Esophagus mucosa (tissue), 1 donor: ENCODE results near the gene KDSR. TPM values are rescaled to one million over a fixed set of nuclear protein-coding genes. Genes with fewer than 3 reads are reported as not detected.

ENCODE experiments used
- ATAC-seq: fragments of 200-7000 bp; cut with Tn5 transposase; one replicate; pipeline ENCODE4 v1.9.1; 2020
- total RNA-seq: library from RNA; stranded (reverse); gene quantifications from one replicate; pipeline ENCODE4 v1.2.4, GENCODE V29; 2023
- donor health status: DM: yes; HTN: yes; CAD: no.

KDSR gene
- total RNA-seq, 1 donor from 2014 or later, result 37.8 TPM

DNA sequence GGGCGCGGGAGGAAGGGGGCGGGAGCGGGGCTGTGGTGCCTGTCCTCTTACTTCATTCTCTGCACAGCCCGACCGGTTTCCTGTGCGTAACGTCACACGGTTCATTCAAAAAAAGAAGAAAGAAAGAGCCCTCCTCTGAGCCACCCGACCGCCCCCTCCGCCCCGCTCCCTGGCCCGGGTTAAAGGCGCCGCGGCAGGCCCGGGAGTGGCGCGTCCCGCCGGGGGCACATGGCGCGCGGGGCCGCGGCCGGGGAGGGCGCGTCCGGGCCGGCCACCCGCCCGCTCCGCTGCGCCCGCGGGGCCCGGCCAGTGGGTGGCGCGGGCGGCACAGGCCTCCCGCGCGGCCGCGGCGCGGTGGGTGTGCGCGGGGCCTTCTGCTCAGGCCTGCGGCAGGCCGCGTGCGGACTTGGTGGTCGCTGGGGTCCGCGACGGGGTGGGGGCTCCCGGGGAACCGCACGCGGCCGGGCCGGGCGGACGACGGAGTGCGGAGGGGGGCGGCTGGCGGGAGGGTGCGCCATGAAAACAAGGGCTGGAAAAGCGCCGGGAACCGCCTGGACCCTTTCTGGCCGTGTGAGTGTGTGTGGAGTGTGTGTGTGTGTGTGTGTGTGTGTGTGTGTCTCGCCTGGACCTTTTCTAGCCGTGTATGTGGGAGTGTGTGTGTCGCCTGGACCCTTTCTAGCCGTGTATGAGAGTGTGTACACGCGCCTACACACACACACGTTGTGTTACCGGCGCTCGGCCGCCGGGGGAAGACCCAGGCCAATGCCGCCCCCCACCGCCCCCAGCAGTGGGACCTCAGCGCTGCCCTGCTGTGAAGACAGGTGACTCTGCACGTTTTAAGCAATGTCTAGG, 46.7 kb downstream of the KDSR start:
- peak; percentile 79 for ATAC-seq

DNA sequence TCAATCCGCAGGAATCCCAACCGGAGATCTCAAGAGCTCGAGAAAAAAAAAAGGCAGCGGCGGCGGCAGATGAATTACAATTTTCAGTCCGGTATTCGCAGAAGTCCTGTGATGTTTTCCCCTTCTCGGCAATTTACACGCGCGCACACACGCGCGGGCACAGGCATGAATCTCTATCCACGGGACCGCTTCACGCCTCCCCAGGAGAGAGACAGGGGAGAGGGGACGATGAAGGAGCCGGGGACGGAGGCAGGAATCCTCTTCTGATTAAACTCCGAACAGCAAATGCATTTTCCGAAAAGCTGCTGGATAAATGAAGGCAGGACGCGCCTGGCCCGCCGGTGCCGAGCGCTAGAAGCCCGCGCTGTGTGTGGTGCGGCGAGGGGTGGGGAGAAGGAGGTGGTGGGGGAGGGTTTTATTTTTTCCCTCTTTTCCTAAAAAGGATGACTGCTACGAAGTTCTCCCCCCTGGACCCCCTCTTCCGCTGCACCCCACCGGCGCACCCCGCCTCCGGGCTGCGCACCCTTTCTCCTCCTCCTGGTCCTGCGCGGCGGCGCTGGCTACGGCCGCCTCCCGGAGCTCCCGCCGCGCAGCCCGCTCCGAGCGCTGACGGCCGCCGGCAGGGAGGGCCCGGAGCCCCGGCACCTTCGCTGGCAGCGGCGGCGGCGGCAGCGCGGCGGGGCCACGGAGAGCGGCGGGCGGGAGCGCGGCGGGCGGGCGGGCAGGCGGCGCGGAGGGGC, 47.5 kb downstream of the KDSR start, which contains the start of gene BCL2:
TSS of gene BCL2 (minus strand) at position 387 of the 740 bp plus-strand sequence.
- peak; percentile 24 for ATAC-seq

- ATAC-seq, result no peak
Observed at GRCh38 chr18:63318889-63319382, 48.1 kb downstream of the KDSR start.

- peak; percentile 54 for ATAC-seq
Observed at GRCh38 chr18:63317982-63318888, 48.8 kb downstream of the KDSR start.

DNA sequence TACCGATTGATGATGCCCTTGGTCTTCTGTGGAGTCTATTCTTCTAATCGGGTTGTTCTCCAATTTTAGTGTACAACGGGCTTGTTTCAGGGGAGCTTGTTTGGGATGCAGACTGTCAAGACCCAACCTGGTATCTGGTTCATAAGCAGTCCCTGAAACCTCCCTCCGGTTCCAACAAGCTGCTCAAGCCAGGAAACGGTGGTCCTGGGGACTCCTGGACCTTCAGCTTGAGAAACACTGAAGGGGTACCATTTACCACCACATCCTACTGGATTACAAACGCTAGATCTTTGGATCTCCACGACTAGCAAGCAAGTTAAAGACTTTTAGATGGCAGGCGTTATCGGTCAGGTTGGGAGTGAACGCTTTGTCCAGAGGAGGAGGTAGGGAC, 49.5 kb downstream of the KDSR start:
- ATAC-seq, result no peak

DNA sequence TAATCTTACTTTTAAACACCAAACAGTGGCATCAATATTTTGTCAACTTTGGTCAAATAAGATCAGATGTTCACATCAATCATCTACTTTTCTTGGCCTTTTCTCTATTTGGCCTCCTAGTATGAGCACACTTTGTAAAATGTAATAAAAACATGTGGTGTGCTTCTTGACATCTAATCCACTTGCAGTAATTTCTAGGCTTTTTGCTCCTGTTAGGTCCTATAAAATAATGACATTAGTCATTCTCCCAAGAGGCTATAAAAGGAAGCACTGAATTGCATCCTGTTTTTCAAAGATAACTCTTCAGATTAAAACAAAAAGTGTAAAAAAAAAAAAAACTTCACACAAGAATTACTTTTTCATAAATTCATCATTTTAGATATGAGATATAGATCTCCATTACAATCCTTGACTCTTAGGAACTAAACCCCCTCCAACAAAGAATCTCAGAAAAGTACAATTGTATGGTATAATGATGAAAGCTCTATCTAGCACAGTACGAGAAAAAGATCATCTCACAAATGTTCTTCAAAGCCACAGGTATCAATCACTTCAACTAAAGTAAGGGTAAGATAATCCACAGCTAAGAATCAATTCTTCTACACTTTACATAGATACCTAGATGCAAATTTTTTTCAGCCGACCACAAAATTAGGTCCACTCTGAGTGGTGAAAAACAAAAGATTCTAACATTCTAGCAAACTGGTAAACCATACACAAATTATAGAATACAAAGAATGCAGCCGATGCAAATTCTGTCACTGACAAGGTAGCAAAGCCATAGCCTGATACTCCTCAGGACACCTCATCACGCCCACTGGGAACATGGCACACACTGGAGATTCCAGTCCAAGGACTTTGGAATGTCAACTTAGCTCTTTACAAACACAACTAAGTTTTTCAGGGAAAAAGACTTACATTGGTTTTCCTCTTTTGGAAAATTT, 50.1 kb downstream of the KDSR start:
- ATAC-seq, result no peak

DNA sequence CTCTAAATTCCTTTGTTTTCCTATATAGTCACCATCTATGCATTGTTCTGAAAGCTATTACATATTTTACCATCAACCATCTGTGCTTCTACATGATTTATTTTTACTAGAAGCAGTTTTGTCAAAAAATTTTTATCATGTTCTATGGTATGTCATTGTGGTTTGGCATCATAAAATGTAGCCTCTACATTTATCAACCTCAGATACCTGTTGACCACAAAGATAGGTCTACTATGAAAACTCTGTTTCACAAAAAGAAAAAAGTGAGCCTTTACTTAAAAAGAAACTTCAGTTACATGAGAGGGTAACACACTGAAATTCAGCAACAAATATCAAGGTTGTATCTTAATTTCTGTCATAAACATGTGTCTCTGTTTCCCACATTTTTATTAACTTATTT, 51.1 kb downstream of the KDSR start:
- no peak for ATAC-seq

DNA sequence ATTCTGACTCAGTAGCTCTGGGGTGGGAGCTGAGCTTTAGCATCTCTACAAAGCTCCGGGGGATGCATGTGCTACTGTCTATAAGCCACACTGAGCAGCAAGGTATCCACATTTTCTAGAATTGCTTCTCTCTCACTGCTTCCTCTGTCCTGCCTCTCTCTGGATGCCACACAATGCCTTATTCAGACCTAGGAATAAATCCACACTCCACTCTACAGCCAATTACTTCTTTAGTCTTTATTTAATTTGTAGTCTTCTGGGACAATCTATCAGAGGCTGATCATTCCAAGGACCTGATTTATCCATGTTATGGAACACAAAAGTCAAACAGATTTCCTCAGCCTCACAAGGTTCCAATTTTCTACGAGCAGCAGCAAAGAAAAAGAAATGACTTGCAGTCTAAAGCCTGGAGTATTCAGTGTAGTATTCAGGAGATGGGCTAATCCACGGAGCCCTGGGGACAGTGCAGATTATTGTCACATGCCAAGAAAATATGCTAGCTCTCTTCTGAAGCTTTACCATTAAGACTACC, 51.8 kb downstream of the KDSR start:
- ATAC-seq, result no peak

DNA sequence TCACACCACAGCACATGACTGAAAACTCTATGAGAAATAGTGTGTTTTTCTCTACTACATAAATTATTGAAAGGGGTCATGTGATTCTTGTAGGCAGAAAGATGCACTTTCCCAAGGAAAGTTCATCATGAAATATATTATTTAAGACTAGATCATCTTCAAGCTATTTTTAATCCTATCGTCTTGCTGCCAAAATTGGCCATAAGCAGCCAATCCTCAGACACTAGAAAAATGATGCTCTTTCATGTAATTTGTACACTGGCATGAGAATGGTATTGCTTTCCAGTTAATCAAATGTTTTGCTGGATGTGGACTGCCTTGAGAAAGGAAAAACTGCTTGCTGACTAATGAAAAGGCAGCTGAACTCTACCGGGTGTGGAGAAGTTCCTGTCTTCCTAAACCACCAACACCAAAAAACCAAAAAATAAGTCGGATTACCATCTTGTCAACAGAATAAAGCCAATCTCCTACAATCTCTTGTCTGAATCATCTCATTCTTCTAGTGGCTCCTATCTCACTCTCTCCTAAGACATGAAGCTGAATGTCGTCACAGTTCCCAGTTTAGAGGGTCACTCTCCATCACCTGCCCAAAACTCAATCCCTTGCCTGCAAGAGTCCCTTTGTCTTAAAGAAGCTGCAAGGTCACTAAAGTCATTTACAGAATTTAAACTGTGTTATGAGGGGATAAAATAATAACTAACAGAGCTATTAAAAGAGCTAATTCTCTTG, 52.8 kb downstream of the KDSR start:
- ATAC-seq, result no peak

- ATAC-seq, result no peak
Observed at GRCh38 chr18:63313396-63313917, 53.5 kb downstream of the KDSR start.

GRCh38 chr18:63312737-63313395, 54.1 kb downstream of the KDSR start:
- no peak for ATAC-seq

- no peak for ATAC-seq
Observed at GRCh38 chr18:63312019-63312409, 55.0 kb downstream of the KDSR start.

GRCh38 chr18:63311118-63312018, 55.6 kb downstream of the KDSR start:
- no peak for ATAC-seq

- no peak for ATAC-seq
Observed at GRCh38 chr18:63309422-63309821, 57.6 kb downstream of the KDSR start.

- ATAC-seq, result no peak
Observed at GRCh38 chr18:63307551-63308200, 59.3 kb downstream of the KDSR start.

- no peak for ATAC-seq
Observed at GRCh38 chr18:63306819-63307550, 60.0 kb downstream of the KDSR start.

GRCh38 chr18:63306249-63306648, 60.8 kb downstream of the KDSR start:
- ATAC-seq, result no peak
